Brain microvascular endothelial cell (primary cell): ENCODE data around the gene MACROD2.

Experiments used
- DNase-seq: peaks from one replicate; pipeline ENCODE4 v3.0.0-alpha.2; 2020
- H3K27ac ChIP-seq: fragments of 250-450 bp; sonication (Bioruptor Pico); 2 replicates; pipeline ENCODE4 v1.5.1; 2020; ENCODE audit warnings: mild to moderate bottlenecking, moderate library complexity
- H3K27me3 ChIP-seq: fragments of 250-450 bp; sonication (Bioruptor Pico); replicated peaks from 2 replicates; pipeline ENCODE4 v1.5.1; 2020; ENCODE audit warnings: mild to moderate bottlenecking
- H3K36me3 ChIP-seq: fragments of 250-450 bp; sonication (Bioruptor Pico); replicated peaks from 2 replicates; pipeline ENCODE4 v1.5.1; 2020; ENCODE audit warnings: mild to moderate bottlenecking
- H3K4me3 ChIP-seq: 2 replicates; pipeline ENCODE4 v1.5.1; 2011; ENCODE audit warnings: low read depth, mild to moderate bottlenecking, control low read depth, low read length, moderate library complexity
- in situ Hi-C: cut with HindIII; loops from 2 replicates; pipeline ENCODE4 v1.10.0; 2017; ENCODE audit warnings: low sequenced_read_pairs, low pct_ligation_motif_present
- TF ChIP-seq, protein P1 (sequence below): IDR thresholded peaks from 2 replicates; pipeline ENCODE4 v1.5.1; 2011; ENCODE audit warnings: low read depth, mild to moderate bottlenecking, moderate library complexity, low read length, control low read depth, inconsistent platforms; ENCODE audit errors: missing control alignments

Gene MACROD2

GRCh38 chr20:15612769-15613168 lies 1617.5 kb downstream of the MACROD2 start:
- Histone ChIP-seq H3K36me3 (no peaks in the 10 kb centered on the region), H3K27me3 (no peaks in the 10 kb centered on the region), H3K27ac (no peak overlapping the region), H3K4me3 (no peak overlapping the region)
- TF ChIP-seq, protein P1, sequence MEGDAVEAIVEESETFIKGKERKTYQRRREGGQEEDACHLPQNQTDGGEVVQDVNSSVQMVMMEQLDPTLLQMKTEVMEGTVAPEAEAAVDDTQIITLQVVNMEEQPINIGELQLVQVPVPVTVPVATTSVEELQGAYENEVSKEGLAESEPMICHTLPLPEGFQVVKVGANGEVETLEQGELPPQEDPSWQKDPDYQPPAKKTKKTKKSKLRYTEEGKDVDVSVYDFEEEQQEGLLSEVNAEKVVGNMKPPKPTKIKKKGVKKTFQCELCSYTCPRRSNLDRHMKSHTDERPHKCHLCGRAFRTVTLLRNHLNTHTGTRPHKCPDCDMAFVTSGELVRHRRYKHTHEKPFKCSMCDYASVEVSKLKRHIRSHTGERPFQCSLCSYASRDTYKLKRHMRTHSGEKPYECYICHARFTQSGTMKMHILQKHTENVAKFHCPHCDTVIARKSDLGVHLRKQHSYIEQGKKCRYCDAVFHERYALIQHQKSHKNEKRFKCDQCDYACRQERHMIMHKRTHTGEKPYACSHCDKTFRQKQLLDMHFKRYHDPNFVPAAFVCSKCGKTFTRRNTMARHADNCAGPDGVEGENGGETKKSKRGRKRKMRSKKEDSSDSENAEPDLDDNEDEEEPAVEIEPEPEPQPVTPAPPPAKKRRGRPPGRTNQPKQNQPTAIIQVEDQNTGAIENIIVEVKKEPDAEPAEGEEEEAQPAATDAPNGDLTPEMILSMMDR, result no peak
- in situ Hi-C loops, result no loop called here
- DNase-seq, result no peak

DNA sequence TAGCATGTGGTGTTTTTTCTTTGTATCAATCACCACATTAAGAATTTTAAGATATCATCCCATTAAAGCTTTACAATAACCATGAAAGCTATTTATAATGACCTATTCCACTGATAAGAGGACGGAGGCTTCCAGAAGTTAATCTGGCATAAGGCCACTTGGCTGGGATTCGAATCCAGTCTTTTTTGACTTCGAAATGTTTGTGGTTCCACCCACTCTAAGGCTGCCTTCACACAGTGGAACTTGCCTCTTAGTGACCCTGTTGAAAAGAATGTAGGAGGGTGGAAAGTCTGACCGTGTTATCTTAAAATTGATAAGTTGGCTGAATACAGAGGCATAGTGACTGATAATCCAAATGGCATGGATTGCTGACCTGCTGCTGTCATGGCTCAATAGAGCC lies 1618.2 kb downstream of the MACROD2 start:
- Histone ChIP-seq H3K4me3 (no peak overlapping the region), H3K27me3 (no peaks in the 10 kb centered on the region), H3K36me3 (no peaks in the 10 kb centered on the region), H3K27ac (no peak overlapping the region)
- DNase-seq, result peak; percentile 77
- TF ChIP-seq, protein P1, result no peak
- in situ Hi-C loops, result no loop called here

- no peaks in the 10 kb centered on the region for H3K27me3 ChIP-seq
Measured at GRCh38 chr20:15616626-15617025, 1621.3 kb downstream of the MACROD2 start.

GRCh38 chr20:15618110-15618509 lies 1622.8 kb downstream of the MACROD2 start:
- no peak overlapping the region for H3K4me3 ChIP-seq
- no peaks in the 10 kb centered on the region for H3K27me3 ChIP-seq
- H3K27ac ChIP-seq, result no peak overlapping the region
- DNase-seq, result no peak
- H3K36me3 ChIP-seq, result no peaks in the 10 kb centered on the region
- in situ Hi-C loops, result no loop called here
- TF ChIP-seq, protein P1, result no peak

More at GRCh38 chr20:15616626-15617025, 1621.3 kb downstream of the MACROD2 start:
- in situ Hi-C loops, result no loop called here
- TF ChIP-seq, protein P1, result no peak
- no peak overlapping the region for H3K4me3 ChIP-seq
- DNase-seq, result peak; percentile 9
- H3K27ac ChIP-seq, result no peak overlapping the region
- H3K36me3 ChIP-seq, result no peaks in the 10 kb centered on the region

DNA sequence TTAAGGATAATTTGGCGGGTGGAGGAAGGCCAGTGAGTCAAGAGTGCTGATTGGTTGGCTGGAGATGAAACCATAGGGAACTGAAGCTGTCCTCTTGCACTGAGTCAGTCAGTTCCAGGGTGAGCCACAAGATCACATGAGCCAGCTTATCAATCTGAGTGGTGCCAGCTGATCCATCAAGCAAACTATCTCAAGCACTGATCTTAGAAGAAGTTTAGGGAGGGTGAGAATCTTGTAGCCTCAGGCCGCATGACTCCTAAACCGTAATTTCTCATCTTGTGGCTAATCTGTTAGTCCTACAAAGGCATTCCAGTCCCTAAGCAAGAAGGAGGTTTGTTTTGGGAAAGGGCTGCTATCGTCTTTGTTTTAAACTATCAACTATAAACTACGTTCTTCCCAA lies 1623.6 kb downstream of the MACROD2 start:
- no peak overlapping the region for H3K27ac ChIP-seq
- in situ Hi-C loops, result no loop called here
- H3K36me3 ChIP-seq, result no peaks in the 10 kb centered on the region
- H3K27me3 ChIP-seq, result no peaks in the 10 kb centered on the region
- TF ChIP-seq, protein P1, result no peak
- DNase-seq, result no peak
- H3K4me3 ChIP-seq, result no peak overlapping the region

- Histone ChIP-seq H3K27me3 (no peaks in the 10 kb centered on the region), H3K36me3 (no peaks in the 10 kb centered on the region), H3K27ac (no peak overlapping the region), H3K4me3 (no peak overlapping the region)
- TF ChIP-seq, protein P1, result no peak
- in situ Hi-C loops, result no loop called here
- DNase-seq, result no peak
Measured at GRCh38 chr20:15619341-15619740, 1624.0 kb downstream of the MACROD2 start.
